ENCODE results near the gene GSDMA. TPM values are rescaled to one million over a fixed set of nuclear protein-coding genes. Genes with fewer than 3 reads are reported as not detected.
A peak's percentile ranks its signal among the peaks of the same experiment; 100 is the strongest.

GSDMA gene
- total and polyA plus RNA-seq, 4 donors = 0.06 to 0.23 (median 0.13) TPM

DNA sequence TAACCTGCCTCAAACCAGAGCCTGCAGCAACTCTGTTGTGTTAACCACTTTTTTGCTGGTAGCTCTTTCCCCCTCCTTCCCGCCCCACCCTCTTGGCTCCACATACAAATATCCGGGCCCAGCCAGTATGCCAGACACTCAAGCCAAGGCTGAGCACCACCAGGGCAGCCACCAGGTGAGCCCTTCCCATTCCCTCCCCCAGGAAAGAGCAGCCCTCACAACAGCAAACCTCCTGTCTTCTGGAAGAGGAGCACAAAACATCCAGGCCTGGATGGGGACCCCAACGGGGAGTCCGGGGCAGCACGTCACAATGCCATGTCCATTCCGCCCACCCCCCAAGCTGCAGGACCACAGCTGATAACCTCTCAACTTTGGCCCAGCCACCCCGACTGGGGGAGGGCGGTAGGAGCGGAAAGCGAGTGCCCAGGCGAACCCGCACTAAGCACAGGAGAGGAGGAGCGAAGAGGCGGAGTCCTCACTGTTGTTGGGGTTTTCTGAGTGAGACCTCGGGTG, 36.2 kb upstream of the GSDMA start:
- Histone ChIP-seq H3K27ac (ENCODE audit: low read depth in 1 of 2, low read length in 2 of 2) (peak overlapping the region; percentile 94 to 95), H3K9ac (ENCODE audit: low read depth in 1 of 2, low read length in 2 of 2) (peak overlapping the region; percentile 89 to 99), H3K9me3 (ENCODE audit: control insufficient read depth in 4 of 4, low read length in 3 of 4) (no peaks in the 10 kb centered on the region), H3K4me3 (ENCODE audit: low read depth in 1 of 3, low read length in 3 of 3) (peak overlapping the region; percentile 66 to 90 (median 68)), H3K4me1 (ENCODE audit: control insufficient read depth in 4 of 4, insufficient read depth in 4 of 4, low read length in 3 of 4) (peaks cover 21 to 64% (median 47%) of the 10 kb centered on the region in 4 donors), H3K27me3 (ENCODE audit: control insufficient read depth in 4 of 4, insufficient read depth in 4 of 4, low read length in 3 of 4) (no peaks in the 10 kb centered on the region), H3K36me3 (ENCODE audit: control insufficient read depth in 4 of 4, insufficient read depth in 3 of 4, low read depth in 1 of 4, low read length in 3 of 4) (peaks cover 6 to 10% (median 8%) of the 10 kb centered on the region in 4 donors)
- under 1% methylated on average over 15 of the region's 15 CpGs for WGBS
- peak; percentile 79 for DNase-seq (ENCODE audit: low spot score)
- TF ChIP-seq HNF4A (conservative IDR thresholded peaks at IDR 0.05) = peak in 1 of 2 donors; percentile 48
- peak; percentile 93 for TF ChIP-seq TAF1 (conservative IDR thresholded peaks at IDR 0.05)
- TF ChIP-seq, protein P1, sequence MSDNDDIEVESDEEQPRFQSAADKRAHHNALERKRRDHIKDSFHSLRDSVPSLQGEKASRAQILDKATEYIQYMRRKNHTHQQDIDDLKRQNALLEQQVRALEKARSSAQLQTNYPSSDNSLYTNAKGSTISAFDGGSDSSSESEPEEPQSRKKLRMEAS (IDR thresholded peaks at IDR 0.05) = peak; percentile 39
- peak; percentile 76 for TF ChIP-seq SP1 (IDR thresholded peaks at IDR 0.05)
- TF ChIP-seq YY1 (IDR thresholded peaks at IDR 0.05) = peak; percentile 32
- TF ChIP-seq HNF4G (IDR thresholded peaks at IDR 0.05) = no peak
- no peak for TF ChIP-seq FOXA1 (IDR thresholded peaks at IDR 0.05)
- TF ChIP-seq, protein P2, sequence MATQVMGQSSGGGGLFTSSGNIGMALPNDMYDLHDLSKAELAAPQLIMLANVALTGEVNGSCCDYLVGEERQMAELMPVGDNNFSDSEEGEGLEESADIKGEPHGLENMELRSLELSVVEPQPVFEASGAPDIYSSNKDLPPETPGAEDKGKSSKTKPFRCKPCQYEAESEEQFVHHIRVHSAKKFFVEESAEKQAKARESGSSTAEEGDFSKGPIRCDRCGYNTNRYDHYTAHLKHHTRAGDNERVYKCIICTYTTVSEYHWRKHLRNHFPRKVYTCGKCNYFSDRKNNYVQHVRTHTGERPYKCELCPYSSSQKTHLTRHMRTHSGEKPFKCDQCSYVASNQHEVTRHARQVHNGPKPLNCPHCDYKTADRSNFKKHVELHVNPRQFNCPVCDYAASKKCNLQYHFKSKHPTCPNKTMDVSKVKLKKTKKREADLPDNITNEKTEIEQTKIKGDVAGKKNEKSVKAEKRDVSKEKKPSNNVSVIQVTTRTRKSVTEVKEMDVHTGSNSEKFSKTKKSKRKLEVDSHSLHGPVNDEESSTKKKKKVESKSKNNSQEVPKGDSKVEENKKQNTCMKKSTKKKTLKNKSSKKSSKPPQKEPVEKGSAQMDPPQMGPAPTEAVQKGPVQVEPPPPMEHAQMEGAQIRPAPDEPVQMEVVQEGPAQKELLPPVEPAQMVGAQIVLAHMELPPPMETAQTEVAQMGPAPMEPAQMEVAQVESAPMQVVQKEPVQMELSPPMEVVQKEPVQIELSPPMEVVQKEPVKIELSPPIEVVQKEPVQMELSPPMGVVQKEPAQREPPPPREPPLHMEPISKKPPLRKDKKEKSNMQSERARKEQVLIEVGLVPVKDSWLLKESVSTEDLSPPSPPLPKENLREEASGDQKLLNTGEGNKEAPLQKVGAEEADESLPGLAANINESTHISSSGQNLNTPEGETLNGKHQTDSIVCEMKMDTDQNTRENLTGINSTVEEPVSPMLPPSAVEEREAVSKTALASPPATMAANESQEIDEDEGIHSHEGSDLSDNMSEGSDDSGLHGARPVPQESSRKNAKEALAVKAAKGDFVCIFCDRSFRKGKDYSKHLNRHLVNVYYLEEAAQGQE (IDR thresholded peaks at IDR 0.05) = no peak
- no peak for TF ChIP-seq FOXA2 (IDR thresholded peaks at IDR 0.05)
- TF ChIP-seq, protein P3, sequence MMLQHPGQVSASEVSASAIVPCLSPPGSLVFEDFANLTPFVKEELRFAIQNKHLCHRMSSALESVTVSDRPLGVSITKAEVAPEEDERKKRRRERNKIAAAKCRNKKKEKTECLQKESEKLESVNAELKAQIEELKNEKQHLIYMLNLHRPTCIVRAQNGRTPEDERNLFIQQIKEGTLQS (IDR thresholded peaks at IDR 0.05) = no peak
- peak in 1 of 2 donors; percentile 26 for TF ChIP-seq GABPA (IDR thresholded peaks at IDR 0.05 in 1 of 2, conservative IDR thresholded peaks at IDR 0.05 in 1 of 2)
- TF ChIP-seq NR2F2 (IDR thresholded peaks at IDR 0.05) = peak; percentile 88
- TF ChIP-seq EGR1 (IDR thresholded peaks at IDR 0.05; ENCODE audit: low read depth in 2 of 2) = peak in 1 of 2 donors; percentile 25
- TF ChIP-seq, protein P4, sequence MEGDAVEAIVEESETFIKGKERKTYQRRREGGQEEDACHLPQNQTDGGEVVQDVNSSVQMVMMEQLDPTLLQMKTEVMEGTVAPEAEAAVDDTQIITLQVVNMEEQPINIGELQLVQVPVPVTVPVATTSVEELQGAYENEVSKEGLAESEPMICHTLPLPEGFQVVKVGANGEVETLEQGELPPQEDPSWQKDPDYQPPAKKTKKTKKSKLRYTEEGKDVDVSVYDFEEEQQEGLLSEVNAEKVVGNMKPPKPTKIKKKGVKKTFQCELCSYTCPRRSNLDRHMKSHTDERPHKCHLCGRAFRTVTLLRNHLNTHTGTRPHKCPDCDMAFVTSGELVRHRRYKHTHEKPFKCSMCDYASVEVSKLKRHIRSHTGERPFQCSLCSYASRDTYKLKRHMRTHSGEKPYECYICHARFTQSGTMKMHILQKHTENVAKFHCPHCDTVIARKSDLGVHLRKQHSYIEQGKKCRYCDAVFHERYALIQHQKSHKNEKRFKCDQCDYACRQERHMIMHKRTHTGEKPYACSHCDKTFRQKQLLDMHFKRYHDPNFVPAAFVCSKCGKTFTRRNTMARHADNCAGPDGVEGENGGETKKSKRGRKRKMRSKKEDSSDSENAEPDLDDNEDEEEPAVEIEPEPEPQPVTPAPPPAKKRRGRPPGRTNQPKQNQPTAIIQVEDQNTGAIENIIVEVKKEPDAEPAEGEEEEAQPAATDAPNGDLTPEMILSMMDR (IDR thresholded peaks at IDR 0.05; ENCODE audit: low read depth, low read length, missing input control) = peak; percentile 16
- TF ChIP-seq RXRA (IDR thresholded peaks at IDR 0.05) = peak; percentile 83 to 84
- peak in 1 of 2 donors; percentile 55 for TF ChIP-seq RAD21 (IDR thresholded peaks at IDR 0.05)
- TF ChIP-seq, protein P5, sequence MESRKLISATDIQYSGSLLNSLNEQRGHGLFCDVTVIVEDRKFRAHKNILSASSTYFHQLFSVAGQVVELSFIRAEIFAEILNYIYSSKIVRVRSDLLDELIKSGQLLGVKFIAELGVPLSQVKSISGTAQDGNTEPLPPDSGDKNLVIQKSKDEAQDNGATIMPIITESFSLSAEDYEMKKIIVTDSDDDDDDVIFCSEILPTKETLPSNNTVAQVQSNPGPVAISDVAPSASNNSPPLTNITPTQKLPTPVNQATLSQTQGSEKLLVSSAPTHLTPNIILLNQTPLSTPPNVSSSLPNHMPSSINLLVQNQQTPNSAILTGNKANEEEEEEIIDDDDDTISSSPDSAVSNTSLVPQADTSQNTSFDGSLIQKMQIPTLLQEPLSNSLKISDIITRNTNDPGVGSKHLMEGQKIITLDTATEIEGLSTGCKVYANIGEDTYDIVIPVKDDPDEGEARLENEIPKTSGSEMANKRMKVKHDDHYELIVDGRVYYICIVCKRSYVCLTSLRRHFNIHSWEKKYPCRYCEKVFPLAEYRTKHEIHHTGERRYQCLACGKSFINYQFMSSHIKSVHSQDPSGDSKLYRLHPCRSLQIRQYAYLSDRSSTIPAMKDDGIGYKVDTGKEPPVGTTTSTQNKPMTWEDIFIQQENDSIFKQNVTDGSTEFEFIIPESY (IDR thresholded peaks at IDR 0.05) = no peak
